DND-41 (cell line): ENCODE results near the gene KEAP1.

Experiments
- EZH2 ChIP-seq: IDR thresholded peaks from 3 replicates; pipeline ENCODE4 v1.6.1; 2012; ENCODE audit warnings: borderline replicate concordance, low read depth, mild to moderate bottlenecking, moderate library complexity, low read length, inconsistent platforms; ENCODE audit not compliant: severe bottlenecking
- TF ChIP-seq, protein P1 (sequence below): IDR thresholded peaks from 2 replicates; pipeline ENCODE4 v1.5.1; 2012; ENCODE audit warnings: borderline replicate concordance, low read length, moderate library complexity, mild to moderate bottlenecking; ENCODE audit not compliant: poor library complexity, severe bottlenecking; ENCODE audit errors: extremely low read depth

DNA sequence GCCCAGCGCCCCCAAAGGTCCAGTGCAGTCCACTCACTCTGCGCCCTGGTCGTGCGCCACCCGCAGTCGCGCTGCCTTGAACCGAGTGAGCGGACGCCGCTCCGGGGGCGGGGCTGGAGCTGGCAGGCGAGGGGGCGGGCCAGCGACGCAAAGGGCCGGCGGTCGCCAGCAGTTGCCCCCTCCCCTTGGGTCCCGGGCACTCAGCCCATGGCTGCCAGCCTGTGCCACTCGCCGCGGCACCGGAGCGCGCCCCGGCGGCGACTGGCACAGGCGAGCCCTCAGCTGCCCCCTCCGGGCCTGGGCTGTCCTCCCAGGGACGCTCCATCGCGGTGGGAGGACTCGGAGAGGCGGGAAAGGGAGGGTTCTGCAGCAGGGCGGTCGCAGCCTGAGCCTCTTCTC is 14.2 kb upstream of the KEAP1 start, which contains the start of gene S1PR5:
- TF ChIP-seq, protein P1, sequence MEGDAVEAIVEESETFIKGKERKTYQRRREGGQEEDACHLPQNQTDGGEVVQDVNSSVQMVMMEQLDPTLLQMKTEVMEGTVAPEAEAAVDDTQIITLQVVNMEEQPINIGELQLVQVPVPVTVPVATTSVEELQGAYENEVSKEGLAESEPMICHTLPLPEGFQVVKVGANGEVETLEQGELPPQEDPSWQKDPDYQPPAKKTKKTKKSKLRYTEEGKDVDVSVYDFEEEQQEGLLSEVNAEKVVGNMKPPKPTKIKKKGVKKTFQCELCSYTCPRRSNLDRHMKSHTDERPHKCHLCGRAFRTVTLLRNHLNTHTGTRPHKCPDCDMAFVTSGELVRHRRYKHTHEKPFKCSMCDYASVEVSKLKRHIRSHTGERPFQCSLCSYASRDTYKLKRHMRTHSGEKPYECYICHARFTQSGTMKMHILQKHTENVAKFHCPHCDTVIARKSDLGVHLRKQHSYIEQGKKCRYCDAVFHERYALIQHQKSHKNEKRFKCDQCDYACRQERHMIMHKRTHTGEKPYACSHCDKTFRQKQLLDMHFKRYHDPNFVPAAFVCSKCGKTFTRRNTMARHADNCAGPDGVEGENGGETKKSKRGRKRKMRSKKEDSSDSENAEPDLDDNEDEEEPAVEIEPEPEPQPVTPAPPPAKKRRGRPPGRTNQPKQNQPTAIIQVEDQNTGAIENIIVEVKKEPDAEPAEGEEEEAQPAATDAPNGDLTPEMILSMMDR: no peak
- no peak for TF ChIP-seq EZH2
